KOPT-K1 (cell line): ENCODE data around the gene PTP4A1.
"Not testable (repeated sequence)": the region's sequence is repeated elsewhere in the genome, so short reads cannot be mapped to it uniquely, and the experiment has no call there.

Experiments
- H3K27ac ChIP-seq: fragments of 200-600 bp; sonication (generic); 2 replicates; pipeline ENCODE4 v1.5.1; 2016; ENCODE audit warnings: antibody characterized with exemption, mild to moderate bottlenecking, low read depth, low read length; ENCODE audit not compliant: poor library complexity, severe bottlenecking
- H3K36me3 ChIP-seq: fragments of 200-600 bp; sonication (generic); 2 replicates; pipeline ENCODE4 v1.5.1; 2017; ENCODE audit warnings: antibody characterized with exemption, mild to moderate bottlenecking, low read length, moderate library complexity; ENCODE audit not compliant: insufficient read depth
- H3K9me3 ChIP-seq: fragments of 200-600 bp; sonication (generic); 2 replicates; pipeline ENCODE4 v1.5.1; 2017; ENCODE audit warnings: antibody characterized with exemption, low read length, mild to moderate bottlenecking; ENCODE audit not compliant: insufficient read depth, poor library complexity, severe bottlenecking

The PTP4A1 gene

GRCh38 chr6:63585652-63586051 is 13.4 kb downstream of the PTP4A1 start:
- H3K36me3 ChIP-seq = peaks cover 36% of the 10 kb centered on the region
- H3K9me3 ChIP-seq, H3K27ac ChIP-seq: not testable (repeated sequence)

GRCh38 chr6:63589952-63590411 is 17.7 kb downstream of the PTP4A1 start:
- Histone ChIP-seq H3K9me3 (no peaks in the 10 kb centered on the region), H3K27ac (no peak overlapping the region), H3K36me3 (no peaks in the 10 kb centered on the region)

GRCh38 chr6:63592886-63593285 is 20.6 kb downstream of the PTP4A1 start:
- Histone ChIP-seq H3K27ac (no peak overlapping the region), H3K9me3 (no peaks in the 10 kb centered on the region), H3K36me3 (no peaks in the 10 kb centered on the region)

DNA sequence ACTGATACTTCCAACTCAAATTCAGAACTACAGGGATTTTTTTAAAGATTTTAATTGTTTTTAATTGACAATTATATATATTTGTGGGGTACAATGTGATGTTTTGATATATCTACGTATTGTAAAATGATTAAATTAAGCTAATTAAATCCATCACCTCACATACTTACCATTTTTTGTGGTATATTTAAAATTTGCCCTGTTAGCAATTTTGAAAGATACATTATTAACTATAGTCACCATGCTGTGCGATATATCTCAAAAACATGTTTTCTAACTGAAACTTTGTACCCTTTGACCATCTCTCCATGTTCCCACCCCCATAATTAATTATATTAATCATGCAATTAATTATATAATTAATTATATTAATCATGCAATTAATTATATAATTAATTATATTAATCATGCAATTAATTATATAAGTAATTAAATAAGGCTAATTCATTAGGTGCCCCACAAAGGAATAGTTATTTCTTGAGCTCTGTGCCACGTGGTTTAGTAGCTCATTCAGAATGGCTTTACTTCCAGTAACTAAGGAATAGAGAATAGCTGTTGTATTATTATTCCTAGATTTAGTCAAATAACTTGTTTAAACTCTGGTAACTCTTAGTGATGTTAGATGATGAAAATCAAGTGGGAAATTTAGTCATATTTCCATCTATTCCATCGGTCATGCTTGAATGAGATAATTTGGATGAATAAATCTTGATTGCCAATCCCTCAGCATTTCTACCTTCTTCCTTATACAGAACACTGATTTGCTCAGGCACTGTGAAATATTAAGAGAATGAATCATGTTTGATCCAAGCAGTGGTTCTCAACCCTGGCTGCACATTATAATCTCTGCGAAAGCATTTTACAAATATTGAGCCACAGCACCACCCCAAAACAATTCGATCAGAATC is 25.1 kb downstream of the PTP4A1 start:
- no peaks in the 10 kb centered on the region for H3K36me3 ChIP-seq
- H3K9me3 ChIP-seq = no peaks in the 10 kb centered on the region
- no peak overlapping the region for H3K27ac ChIP-seq

DNA sequence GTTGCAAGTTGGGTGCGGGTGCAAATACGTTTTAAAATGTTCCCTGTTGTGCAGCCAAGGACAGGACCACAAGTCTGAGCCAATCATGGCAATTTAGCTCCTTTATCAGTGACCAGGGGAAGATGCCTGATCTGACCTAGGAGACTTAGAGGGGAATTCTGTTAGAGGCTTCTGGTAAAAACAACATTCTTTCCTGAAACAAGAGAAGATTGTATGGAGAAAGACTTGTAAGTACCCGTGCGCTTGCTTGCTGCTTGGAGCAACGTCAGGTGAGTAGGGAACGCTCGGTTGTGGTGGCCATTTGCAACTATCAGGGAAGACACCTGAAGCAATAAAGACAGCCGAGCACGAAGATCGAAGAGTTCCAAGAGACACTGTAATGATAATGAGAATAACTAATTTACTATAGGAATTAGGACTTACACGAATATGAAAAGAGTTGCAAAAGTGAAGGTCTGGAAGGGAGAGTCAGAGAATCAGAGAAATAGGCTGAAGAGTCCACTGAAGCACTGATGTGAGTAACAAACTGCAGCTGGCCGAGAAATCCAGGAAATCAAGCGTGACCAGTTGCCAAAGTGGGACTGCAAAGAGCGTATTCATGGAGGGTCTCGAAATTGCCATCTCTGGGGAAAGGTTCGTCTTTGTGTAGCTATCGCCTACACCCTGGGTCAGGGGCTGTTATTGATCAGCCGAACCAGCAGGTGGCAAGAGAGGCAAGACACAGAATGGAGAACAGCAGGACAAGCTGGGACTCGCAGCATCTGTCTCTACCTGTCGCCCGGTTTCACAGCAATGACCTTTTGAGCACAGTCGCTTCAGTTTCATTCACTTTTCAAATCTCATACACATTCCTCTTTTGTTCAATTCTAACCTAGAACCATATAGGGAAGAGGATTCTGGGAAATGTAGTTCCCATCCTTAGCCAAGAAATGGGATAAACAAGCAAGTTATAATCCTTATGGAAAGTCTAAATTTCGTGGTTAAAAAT is 26.1 kb downstream of the PTP4A1 start:
- no peak overlapping the region for H3K27ac ChIP-seq
- no peaks in the 10 kb centered on the region for H3K9me3 ChIP-seq
- H3K36me3 ChIP-seq = no peaks in the 10 kb centered on the region

DNA sequence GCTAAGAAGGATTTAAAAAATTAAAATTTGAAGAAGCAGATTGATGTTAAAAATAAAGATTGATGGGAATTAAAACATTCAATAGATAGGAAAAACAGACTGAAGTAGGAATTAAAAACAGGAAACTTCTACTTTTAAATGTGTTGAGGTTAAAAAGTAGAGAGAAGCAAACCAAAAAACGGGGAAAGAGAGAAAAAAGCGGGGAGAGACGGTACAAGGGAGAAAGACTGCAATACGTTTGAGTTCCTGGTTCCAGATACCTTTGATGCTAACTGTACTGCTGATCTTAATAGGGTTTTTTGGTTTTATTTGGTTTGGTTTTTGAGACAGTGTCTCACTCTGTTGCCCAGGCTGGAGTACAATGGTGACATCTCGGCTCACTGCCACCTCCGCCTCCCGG is 27.0 kb downstream of the PTP4A1 start:
- H3K27ac ChIP-seq = no peak overlapping the region
- H3K9me3 ChIP-seq = no peaks in the 10 kb centered on the region
- H3K36me3 ChIP-seq = no peaks in the 10 kb centered on the region

- no peaks in the 10 kb centered on the region for H3K36me3 ChIP-seq
- H3K27ac ChIP-seq = no peak overlapping the region
- H3K9me3 ChIP-seq = no peaks in the 10 kb centered on the region
Observed at GRCh38 chr6:63600136-63600535, 27.9 kb downstream of the PTP4A1 start.

- Histone ChIP-seq H3K27ac (no peak overlapping the region), H3K9me3 (no peaks in the 10 kb centered on the region), H3K36me3 (no peaks in the 10 kb centered on the region)
Observed at GRCh38 chr6:63609231-63609630, 37.0 kb downstream of the PTP4A1 start.

DNA sequence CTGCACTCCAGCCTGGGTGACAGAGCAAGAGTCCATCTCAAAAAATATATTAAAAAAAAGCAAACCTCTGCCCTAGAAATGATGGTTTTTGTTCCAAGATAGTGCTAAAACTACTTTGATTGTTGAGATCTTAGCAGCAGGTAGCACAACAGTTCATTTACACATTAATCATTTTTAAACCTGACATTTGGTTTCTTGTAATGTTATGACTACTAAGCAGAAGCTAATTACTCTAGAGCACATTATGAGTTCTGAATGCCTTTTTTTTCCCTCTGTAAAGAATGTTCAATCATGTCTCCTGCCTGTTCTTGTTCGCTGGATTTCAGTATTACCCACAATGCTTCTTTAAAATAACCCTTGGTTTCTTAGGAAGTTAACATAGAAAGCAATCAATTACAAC is 38.7 kb downstream of the PTP4A1 start:
- Histone ChIP-seq H3K36me3 (no peaks in the 10 kb centered on the region), H3K27ac (no peak overlapping the region), H3K9me3 (no peaks in the 10 kb centered on the region)

- H3K9me3 ChIP-seq = no peaks in the 10 kb centered on the region
- H3K27ac ChIP-seq = no peak overlapping the region
- no peaks in the 10 kb centered on the region for H3K36me3 ChIP-seq
Observed at GRCh38 chr6:63611560-63611959, 39.3 kb downstream of the PTP4A1 start.

DNA sequence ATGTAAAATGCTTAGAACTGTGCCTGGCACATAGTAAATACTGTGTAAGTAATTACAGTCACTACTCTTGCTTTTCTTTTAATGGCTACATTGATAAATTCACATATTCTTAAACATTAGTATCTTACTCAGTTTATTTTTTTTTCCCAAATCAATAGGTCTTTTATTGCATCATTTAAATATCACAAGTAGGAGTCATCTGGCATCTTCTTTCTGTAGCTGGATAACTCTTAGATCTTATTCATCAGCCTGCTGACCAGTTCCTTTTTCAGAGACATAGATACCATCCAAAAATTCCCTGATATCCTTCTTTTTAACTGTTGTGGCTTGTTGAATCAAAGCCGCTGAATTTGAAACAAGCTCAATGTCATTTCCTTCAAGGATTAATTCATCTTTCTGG is 43.3 kb downstream of the PTP4A1 start:
- Histone ChIP-seq H3K9me3 (no peaks in the 10 kb centered on the region), H3K36me3 (no peaks in the 10 kb centered on the region), H3K27ac (no peak overlapping the region)
